NB4 (cell line): ENCODE data around the gene WNT10A.

Source experiments
- CTCF ChIP-seq: IDR thresholded peaks from one replicate; pipeline ENCODE4 v1.5.1; 2012; ENCODE audit warnings: low read depth, low read length
- MAX ChIP-seq: IDR thresholded peaks from 2 replicates; pipeline ENCODE4 v1.6.1; 2011; ENCODE audit warnings: low read depth, low read length
- MYC ChIP-seq: IDR thresholded peaks from 2 replicates; pipeline ENCODE4 v1.6.1; 2011; ENCODE audit warnings: low read depth, low read length
- POLR2A ChIP-seq: IDR thresholded peaks from 2 replicates; pipeline ENCODE4 v1.6.1; 2011; ENCODE audit warnings: mild to moderate bottlenecking; ENCODE audit not compliant: insufficient read length; ENCODE audit errors: extremely low read depth

GRCh38 chr2:218837495-218837894, 43.2 kb upstream of the WNT10A start:
- TF ChIP-seq POLR2A (no peak), CTCF (no peak), MYC (no peak), MAX (no peak)
